SK-N-SH (cell line): Measurements from ENCODE around the gene ZCCHC8.

ENCODE experiments used
- CHD2 ChIP-seq: fragments of 150-350 bp; IDR thresholded peaks from 2 replicates; pipeline ENCODE4 v1.6.1; 2018; ENCODE audit warnings: low read length; ENCODE audit not compliant: partially characterized antibody
- CTCF ChIP-seq: fragments of 200-600 bp; sonication (generic); IDR thresholded peaks from 2 replicates; pipeline ENCODE4 v1.6.1; 2017; ENCODE audit warnings: antibody characterized with exemption, mild to moderate bottlenecking, moderate library complexity
- ELF1 ChIP-seq: IDR thresholded peaks from 2 replicates; pipeline ENCODE4 v1.4.0; 2012
- EP300 ChIP-seq, 2 experiments: IDR thresholded peaks; 2 replicates each; pipeline versions ENCODE4 v1.4.0 to v1.6.1; 2012; ENCODE audit warnings: borderline replicate concordance in 1 of 2, low read depth in 1 of 2, low read length in 1 of 2
- FOXM1 ChIP-seq: IDR thresholded peaks from 2 replicates; pipeline ENCODE4 v1.4.0; 2012; ENCODE audit warnings: low read depth, mild to moderate bottlenecking
- GATA2 ChIP-seq: sonication (generic); formaldehyde crosslinking; IDR thresholded peaks from 2 replicates; pipeline ENCODE4 v1.5.0; 2020; ENCODE audit warnings: mild to moderate bottlenecking, missing genetic modification reagents
- JUND ChIP-seq: IDR thresholded peaks from 2 replicates; pipeline ENCODE4 v1.4.0; 2012
- POLR2AphosphoS5 ChIP-seq: IDR thresholded peaks from 2 replicates; pipeline ENCODE4 v1.6.1; 2012; ENCODE audit warnings: low read depth, low read length
- REST ChIP-seq: IDR thresholded peaks from 2 replicates; pipeline ENCODE4 v1.6.1; 2012; ENCODE audit warnings: mild to moderate bottlenecking, low read depth, low read length, moderate library complexity
- RXRA ChIP-seq: IDR thresholded peaks from 2 replicates; pipeline ENCODE4 v1.4.0; 2012; ENCODE audit warnings: low read depth, mild to moderate bottlenecking, borderline replicate concordance
- TAF1 ChIP-seq: IDR thresholded peaks from 2 replicates; pipeline ENCODE4 v1.6.1; 2012; ENCODE audit warnings: low read depth, mild to moderate bottlenecking, low read length, moderate library complexity, borderline replicate concordance
- TEAD4 ChIP-seq: IDR thresholded peaks from 2 replicates; pipeline ENCODE4 v1.4.0; 2012; ENCODE audit warnings: mild to moderate bottlenecking, borderline replicate concordance; ENCODE audit not compliant: insufficient read depth
- USF1 ChIP-seq: IDR thresholded peaks from 2 replicates; pipeline ENCODE4 v1.4.0; 2012; ENCODE audit warnings: low read depth, borderline replicate concordance

- TF ChIP-seq RXRA (no peak), REST (no peak), CTCF (no peak), FOXM1 (no peak), EP300 (IDR thresholded peaks at IDR 0.05; ENCODE audit: borderline replicate concordance in 1 of 2, low read depth in 1 of 2, low read length in 1 of 2) (no peak), USF1 (no peak), ELF1 (no peak), POLR2AphosphoS5 (no peak), CHD2 (no peak), JUND (no peak), TEAD4 (no peak), TAF1 (no peak), GATA2 (CRISPR knock-in tag) (no peak)
These were observed 18.9 kb downstream of the ZCCHC8 start for GRCh38 chr12:122481861-122482260.
